Colonic mucosa (tissue), 4 donors: ENCODE measurements around the gene MRPL2. TPM values are rescaled to one million over a fixed set of nuclear protein-coding genes. Genes with fewer than 3 reads are reported as not detected.
A peak's percentile ranks its signal among the peaks of the same experiment; 100 is the strongest.

Experiments
- DNase-seq: peaks from one replicate; pipeline ENCODE4 v3.0.0-alpha.2; 2020
- H3K27ac ChIP-seq: fragments of 200-600 bp; one replicate; pipeline ENCODE4 v1.8.0; 2021
- H3K27me3 ChIP-seq: fragments of 200-600 bp; one replicate; pipeline ENCODE4 v1.8.0; 2021
- H3K36me3 ChIP-seq: fragments of 200-600 bp; one replicate; pipeline ENCODE4 v1.8.0; 2021
- H3K4me1 ChIP-seq: fragments of 200-600 bp; one replicate; pipeline ENCODE4 v1.8.0; 2021; ENCODE audit warnings: mild to moderate bottlenecking
- H3K4me3 ChIP-seq: fragments of 200-600 bp; one replicate; pipeline ENCODE4 v1.8.0; 2021
- H3K9ac ChIP-seq, 2 donors: one replicate each; pipeline ENCODE4 v1.7.0; 2013; ENCODE audit warnings: control low read depth in 2 of 2, low read depth in 2 of 2, low read length in 2 of 2
- H3K9me3 ChIP-seq: fragments of 200-600 bp; one replicate; pipeline ENCODE4 v1.8.0; 2021
- intact Hi-C: fragments of 100-400 bp; cut with DNase I; formaldehyde crosslinking; loops from one replicate; pipeline ENCODE4 v1.14.1; 2022
- total RNA-seq, 2 donors: library from RNA; stranded (reverse); fragmentation: NEBNext Ultra II Directional in 1 of 2; extraction: Animal tissue kit (Norgen Biotek cat#: 25700) in 1 of 2; gene quantifications; one replicate each; pipeline ENCODE4 v1.2.1, GENCODE V29; 2021
- TF ChIP-seq, protein P1 (sequence below): fragments of 200-600 bp; IDR thresholded peaks from one replicate; pipeline ENCODE4 v1.8.0; 2022; ENCODE audit warnings: antibody characterized with exemption, mild to moderate bottlenecking
- donor health status: healthy.
- donor health status: DM: no; HTN: no; CAD: no.
- donor health status: DM: no; HTN: no; CAD: no.

MRPL2 gene
- total RNA-seq, 2 donors from 2014 or later = 73.2 to 112 TPM

DNA sequence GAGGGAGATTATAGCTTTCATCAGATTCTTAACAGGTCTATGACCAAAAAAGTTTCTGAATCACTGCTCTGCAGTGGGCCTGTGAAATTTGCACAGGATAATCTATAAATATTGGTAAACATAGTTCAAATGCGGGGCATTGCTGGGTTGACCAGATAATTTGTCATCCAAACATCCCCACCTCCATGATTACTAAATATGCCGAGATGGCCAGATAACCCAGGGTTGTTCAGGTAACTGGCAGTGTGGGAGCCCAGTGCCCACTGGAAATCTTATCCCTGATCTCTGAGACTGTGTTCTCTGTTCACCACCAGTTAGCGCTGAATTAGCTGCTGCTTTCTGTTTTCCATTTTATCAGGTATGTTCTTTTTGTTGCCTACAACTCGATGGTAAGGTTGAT, 38.3 kb upstream of the MRPL2 start:
- TF ChIP-seq, protein P1, sequence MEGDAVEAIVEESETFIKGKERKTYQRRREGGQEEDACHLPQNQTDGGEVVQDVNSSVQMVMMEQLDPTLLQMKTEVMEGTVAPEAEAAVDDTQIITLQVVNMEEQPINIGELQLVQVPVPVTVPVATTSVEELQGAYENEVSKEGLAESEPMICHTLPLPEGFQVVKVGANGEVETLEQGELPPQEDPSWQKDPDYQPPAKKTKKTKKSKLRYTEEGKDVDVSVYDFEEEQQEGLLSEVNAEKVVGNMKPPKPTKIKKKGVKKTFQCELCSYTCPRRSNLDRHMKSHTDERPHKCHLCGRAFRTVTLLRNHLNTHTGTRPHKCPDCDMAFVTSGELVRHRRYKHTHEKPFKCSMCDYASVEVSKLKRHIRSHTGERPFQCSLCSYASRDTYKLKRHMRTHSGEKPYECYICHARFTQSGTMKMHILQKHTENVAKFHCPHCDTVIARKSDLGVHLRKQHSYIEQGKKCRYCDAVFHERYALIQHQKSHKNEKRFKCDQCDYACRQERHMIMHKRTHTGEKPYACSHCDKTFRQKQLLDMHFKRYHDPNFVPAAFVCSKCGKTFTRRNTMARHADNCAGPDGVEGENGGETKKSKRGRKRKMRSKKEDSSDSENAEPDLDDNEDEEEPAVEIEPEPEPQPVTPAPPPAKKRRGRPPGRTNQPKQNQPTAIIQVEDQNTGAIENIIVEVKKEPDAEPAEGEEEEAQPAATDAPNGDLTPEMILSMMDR = no peak
- Histone ChIP-seq H3K4me3 (no peak overlapping the region), H3K36me3 (no peaks in the 10 kb centered on the region), H3K27me3 (no peaks in the 10 kb centered on the region), H3K9me3 (no peaks in the 10 kb centered on the region), H3K9ac (no peak overlapping the region), H3K27ac (no peak overlapping the region), H3K4me1 (no peaks in the 10 kb centered on the region)
- intact Hi-C loops = no loop called here
- DNase-seq = no peak

DNA sequence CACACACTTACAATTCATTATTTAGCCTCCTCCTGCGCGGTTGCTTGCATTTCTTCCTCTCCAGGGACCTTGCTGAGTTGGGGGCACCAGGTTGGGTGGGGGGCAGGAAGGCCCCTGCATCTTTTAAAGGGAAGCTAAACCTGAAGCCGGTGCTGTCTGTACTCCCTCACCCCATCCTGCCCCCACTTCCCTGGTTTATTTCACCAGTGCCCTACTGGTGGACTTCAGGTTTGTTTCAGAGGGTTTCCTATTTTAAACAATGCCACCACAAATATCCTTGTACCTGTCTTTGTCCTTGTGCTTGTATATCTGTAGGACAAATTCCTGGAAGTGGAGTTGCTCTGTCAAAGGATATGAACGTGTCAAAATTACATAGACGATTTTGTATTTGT, 37.9 kb upstream of the MRPL2 start:
- H3K36me3 ChIP-seq = no peaks in the 10 kb centered on the region
- H3K4me1 ChIP-seq = no peaks in the 10 kb centered on the region
- DNase-seq = no peak
- no peak overlapping the region for H3K9ac ChIP-seq
- no peak overlapping the region for H3K27ac ChIP-seq
- intact Hi-C loops = no loop called here
- H3K27me3 ChIP-seq = no peaks in the 10 kb centered on the region
- H3K4me3 ChIP-seq = no peak overlapping the region
- no peaks in the 10 kb centered on the region for H3K9me3 ChIP-seq
- TF ChIP-seq, protein P1 = no peak

DNA sequence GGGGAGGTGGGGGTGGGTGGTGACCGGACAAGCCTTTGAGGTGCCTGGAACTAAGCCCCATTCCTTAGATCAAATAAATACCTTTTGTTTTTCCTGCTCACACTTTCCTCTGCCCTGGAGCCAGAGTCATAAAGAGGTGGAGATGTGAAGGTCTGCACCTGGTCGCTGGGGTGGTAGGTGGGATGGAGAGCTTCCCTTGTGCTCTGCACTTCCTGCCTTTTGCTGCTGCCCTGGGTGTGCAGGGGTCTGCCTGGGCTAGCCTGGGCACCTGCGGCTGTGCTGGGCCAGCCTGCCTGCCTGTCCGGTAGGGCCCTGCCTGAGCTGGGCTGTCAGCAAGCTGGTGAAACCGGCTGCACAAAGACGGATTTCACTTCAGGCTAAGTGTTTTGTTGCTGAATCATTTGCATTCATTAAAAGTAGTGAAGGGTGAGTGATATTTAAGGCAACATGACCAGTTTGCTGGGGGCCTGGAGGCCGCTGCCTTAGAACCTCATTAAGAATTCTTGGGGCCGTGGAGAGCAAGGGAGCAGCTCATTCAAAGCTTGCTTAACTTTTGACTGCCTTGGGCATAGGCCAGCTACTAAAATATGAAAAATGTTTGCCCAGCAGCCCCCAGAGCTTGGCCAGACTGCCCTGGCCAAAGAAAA, 37.3 kb upstream of the MRPL2 start:
- H3K27me3 ChIP-seq = no peaks in the 10 kb centered on the region
- no peak for DNase-seq
- peak overlapping the region in 1 of 2 donors; percentile 60 for H3K9ac ChIP-seq

DNA sequence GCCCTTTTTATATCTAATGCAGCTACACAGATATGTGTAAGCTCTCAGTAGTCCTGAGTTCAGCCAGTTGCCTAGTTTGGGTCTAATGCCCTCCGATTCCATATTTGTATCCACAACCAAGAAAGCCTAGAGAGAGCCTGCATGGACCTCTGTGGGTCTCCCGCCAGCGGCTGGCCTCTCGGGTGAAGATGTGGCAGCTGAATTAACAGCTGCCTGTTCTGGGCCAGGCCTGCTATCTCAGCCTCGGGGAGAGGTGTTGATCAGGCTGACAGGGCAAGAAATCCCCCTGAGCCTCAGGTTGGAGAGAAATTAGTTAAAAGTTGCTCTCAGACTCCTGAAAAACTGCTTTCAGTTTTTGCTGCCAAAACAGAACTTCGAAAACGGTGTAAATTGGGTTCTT, 36.7 kb upstream of the MRPL2 start:
- DNase-seq = no peak
- H3K4me3 ChIP-seq = no peak overlapping the region
- H3K9ac ChIP-seq = peak overlapping the region in 1 of 2 donors; percentile 60
- TF ChIP-seq, protein P1 = no peak
- H3K36me3 ChIP-seq = no peaks in the 10 kb centered on the region
- no peaks in the 10 kb centered on the region for H3K9me3 ChIP-seq
- no peak overlapping the region for H3K27ac ChIP-seq
- H3K27me3 ChIP-seq = no peaks in the 10 kb centered on the region
- intact Hi-C loops = no loop called here
- H3K4me1 ChIP-seq = no peaks in the 10 kb centered on the region

More for the DNA sequence above, 37.3 kb upstream of the MRPL2 start:
- Histone ChIP-seq H3K4me1 (no peaks in the 10 kb centered on the region), H3K36me3 (no peaks in the 10 kb centered on the region), H3K4me3 (no peak overlapping the region), H3K27ac (no peak overlapping the region), H3K9me3 (no peaks in the 10 kb centered on the region)
- intact Hi-C loops = no loop called here
- TF ChIP-seq, protein P1 = no peak

DNA sequence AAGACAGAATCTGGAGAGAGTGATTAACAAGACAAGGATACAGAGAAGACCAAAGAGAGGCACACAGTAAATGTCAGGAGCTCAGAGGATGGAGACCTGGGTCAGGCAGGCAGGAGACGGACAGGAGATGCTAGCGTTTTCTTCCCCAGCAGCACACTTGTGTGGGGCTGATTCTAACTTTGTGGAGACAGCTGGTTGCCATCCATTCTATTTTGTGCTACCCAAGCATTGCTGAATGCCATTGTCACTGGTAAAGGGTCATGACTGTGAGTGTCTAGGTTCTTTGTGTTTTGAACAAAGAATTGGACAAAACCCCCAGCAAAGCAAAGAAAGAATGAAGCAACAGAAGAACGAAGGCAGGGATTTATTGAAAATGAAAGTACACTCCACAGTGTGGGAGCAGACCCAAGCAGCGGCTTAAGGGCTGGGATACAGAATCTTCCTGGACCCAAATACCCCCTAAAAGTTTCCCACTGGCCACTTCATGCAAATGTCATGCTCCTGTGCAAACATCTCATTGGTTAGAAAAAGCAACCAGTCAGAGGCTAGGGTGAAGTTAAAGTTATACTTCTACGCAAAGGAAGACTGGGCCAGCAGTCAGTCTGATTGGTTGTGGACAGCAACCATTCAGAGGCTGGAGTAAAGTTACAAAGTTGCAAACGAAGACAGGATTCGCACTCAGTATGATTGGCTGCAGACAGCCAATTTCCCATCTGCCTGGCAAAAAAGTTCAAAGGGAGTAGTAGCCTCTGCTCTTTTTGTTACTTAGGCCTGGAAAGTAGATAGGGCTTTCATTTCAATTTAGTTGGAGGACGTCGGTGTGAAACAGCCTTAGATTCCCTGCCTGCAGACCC, 34.4 kb upstream of the MRPL2 start:
- no peaks in the 10 kb centered on the region for H3K27me3 ChIP-seq
- H3K36me3 ChIP-seq = no peaks in the 10 kb centered on the region
- H3K27ac ChIP-seq = peak overlapping the region; percentile 4
- H3K4me3 ChIP-seq = peak overlapping the region; percentile 4
- peak; percentile 34 for DNase-seq
- TF ChIP-seq, protein P1 = no peak
- no peaks in the 10 kb centered on the region for H3K9me3 ChIP-seq
- peak overlapping the region; percentile 24 to 31 for H3K9ac ChIP-seq
- intact Hi-C loops = no loop called here
- H3K4me1 ChIP-seq = no peaks in the 10 kb centered on the region
